ENCODE results near the gene PDZRN3. TPM values are rescaled to one million over a fixed set of nuclear protein-coding genes. Genes with fewer than 3 reads are reported as not detected.

The PDZRN3 gene
- total and polyA plus RNA-seq, 4 donors: 7.3 to 36.4 (median 16.3) TPM

- Histone ChIP-seq H3K4me1 (ENCODE audit: control insufficient read depth in 5 of 5, insufficient read depth in 5 of 5, low read length in 5 of 5) (peaks cover 2 to 31% (median 25%) of the 10 kb centered on the region in 5 donors), H3K9me3 (ENCODE audit: control insufficient read depth in 4 of 4, insufficient read depth in 3 of 4, low read length in 3 of 4) (no peaks in the 10 kb centered on the region), H3K9ac (ENCODE audit: insufficient read depth in 1 of 2, low read length in 2 of 2) (no peak overlapping the region), H3K4me3 (no peak overlapping the region), H3K36me3 (ENCODE audit: control insufficient read depth in 4 of 4, insufficient read depth in 4 of 4, low read length in 4 of 4) (peaks cover 0 to 5% (median 0%) of the 10 kb centered on the region in 4 donors), H3K27me3 (ENCODE audit: control insufficient read depth in 3 of 3, insufficient read depth in 3 of 3, low read length in 2 of 3) (no peaks in the 10 kb centered on the region), H3K27ac (ENCODE audit: low read depth in 1 of 2, low read length in 1 of 2) (peak overlapping the region in 1 of 2 donors; percentile 87)
- ATAC-seq (ENCODE audit: insufficient read depth, low FRiP score) (no peak), DNase-seq (no peak)
- 73 to 85% methylated on average over 12 of the region's 12 CpGs for WGBS, 2 donors
- TF ChIP-seq CTCF (IDR thresholded peaks at IDR 0.05; ENCODE audit: control extremely low read depth, extremely low read depth): no peak
These were observed 16.1 kb downstream of the PDZRN3 start for GRCh38 chr3:73608456-73609314.

- ATAC-seq (ENCODE audit: insufficient read depth, low FRiP score) (no peak), DNase-seq (no peak)
- H3K9me3 ChIP-seq (ENCODE audit: control insufficient read depth in 4 of 4, insufficient read depth in 3 of 4, low read length in 3 of 4): no peaks in the 10 kb centered on the region
- no peak for TF ChIP-seq CTCF (IDR thresholded peaks at IDR 0.05; ENCODE audit: control extremely low read depth, extremely low read depth)
- H3K27me3 ChIP-seq (ENCODE audit: control insufficient read depth in 3 of 3, insufficient read depth in 3 of 3, low read length in 2 of 3): no peaks in the 10 kb centered on the region
- H3K36me3 ChIP-seq (ENCODE audit: control insufficient read depth in 4 of 4, insufficient read depth in 4 of 4, low read length in 4 of 4): peaks cover 0 to 13% (median 4%) of the 10 kb centered on the region in 4 donors
- H3K4me3 ChIP-seq: no peak overlapping the region
- H3K27ac ChIP-seq (ENCODE audit: low read depth in 1 of 2, low read length in 1 of 2): peak overlapping the region in 1 of 2 donors; percentile 49
- H3K9ac ChIP-seq (ENCODE audit: insufficient read depth in 1 of 2, low read length in 2 of 2): no peak overlapping the region
- H3K4me1 ChIP-seq (ENCODE audit: control insufficient read depth in 5 of 5, insufficient read depth in 5 of 5, low read length in 5 of 5): peaks cover 2 to 44% (median 22%) of the 10 kb centered on the region in 5 donors
These were observed 18.9 kb downstream of the PDZRN3 start for GRCh38 chr3:73605861-73606260.

GRCh38 chr3:73605412-73605811, 19.3 kb downstream of the PDZRN3 start:
- peak in 2 of 3 donors; percentile 59 to 78 for DNase-seq
- H3K9ac ChIP-seq (ENCODE audit: insufficient read depth in 1 of 2, low read length in 2 of 2): no peak overlapping the region
- peak; percentile 14 for ATAC-seq (ENCODE audit: insufficient read depth, low FRiP score)

More at GRCh38 chr3:73605412-73605811, 19.3 kb downstream of the PDZRN3 start:
- Histone ChIP-seq H3K27ac (ENCODE audit: low read depth in 1 of 2, low read length in 1 of 2) (peak overlapping the region in 1 of 2 donors; percentile 0), H3K27me3 (ENCODE audit: control insufficient read depth in 3 of 3, insufficient read depth in 3 of 3, low read length in 2 of 3) (no peaks in the 10 kb centered on the region), H3K4me3 (no peak overlapping the region), H3K9me3 (ENCODE audit: control insufficient read depth in 4 of 4, insufficient read depth in 3 of 4, low read length in 3 of 4) (no peaks in the 10 kb centered on the region), H3K4me1 (ENCODE audit: control insufficient read depth in 5 of 5, insufficient read depth in 5 of 5, low read length in 5 of 5) (peaks cover 2 to 47% (median 26%) of the 10 kb centered on the region in 5 donors), H3K36me3 (ENCODE audit: control insufficient read depth in 4 of 4, insufficient read depth in 4 of 4, low read length in 4 of 4) (peaks cover 0 to 13% (median 4%) of the 10 kb centered on the region in 4 donors)
- TF ChIP-seq CTCF (IDR thresholded peaks at IDR 0.05; ENCODE audit: control extremely low read depth, extremely low read depth): no peak
- 47 to 51% methylated on average over 1 of the region's 1 CpG for WGBS, 2 donors
